GM19438 (cell line): Measurements from ENCODE around the gene POMT1.
"Not testable (repeated sequence)": the region's sequence is repeated elsewhere in the genome, so short reads cannot be mapped to it uniquely, and the experiment has no call there.

ENCODE experiments used
- ATAC-seq: cut with Tn5 transposase; IDR thresholded peaks from one replicate; pipeline ENCODE4 v1.9.1; 2021; ENCODE audit warnings: low read depth; ENCODE audit not compliant: unreplicated experiment

Gene POMT1

GRCh38 chr9:131502781-131503625 is at the start of gene POMT1:
POMT1 (plus strand) TSS chr9:131502918; CDS start chr9:131504219, 1,301 bp downstream.
- peak; percentile 76 for ATAC-seq

GRCh38 chr9:131454028-131454427 is 48.7 kb upstream of the POMT1 start:
- ATAC-seq = no peak

DNA sequence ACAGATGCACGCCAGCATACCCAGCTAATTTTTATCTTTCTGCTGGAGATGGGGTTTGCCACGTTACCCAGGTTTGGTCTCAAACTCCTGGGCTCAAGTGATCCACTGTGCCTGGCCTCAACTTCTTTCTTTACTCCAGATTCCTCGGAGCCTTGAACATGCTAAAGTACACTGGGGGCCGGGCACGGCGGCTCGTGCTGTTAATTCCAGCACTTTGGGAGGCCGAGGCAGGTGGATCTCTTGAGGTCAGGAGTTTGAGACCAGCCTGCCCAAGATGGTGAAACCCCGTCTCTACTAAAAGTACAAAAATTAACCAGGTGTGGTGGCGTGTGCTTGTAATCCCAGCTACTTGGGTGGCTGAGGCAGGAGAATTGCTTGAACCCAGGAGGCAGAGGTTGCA is 47.1 kb upstream of the POMT1 start:
- ATAC-seq = not testable (repeated sequence)

DNA sequence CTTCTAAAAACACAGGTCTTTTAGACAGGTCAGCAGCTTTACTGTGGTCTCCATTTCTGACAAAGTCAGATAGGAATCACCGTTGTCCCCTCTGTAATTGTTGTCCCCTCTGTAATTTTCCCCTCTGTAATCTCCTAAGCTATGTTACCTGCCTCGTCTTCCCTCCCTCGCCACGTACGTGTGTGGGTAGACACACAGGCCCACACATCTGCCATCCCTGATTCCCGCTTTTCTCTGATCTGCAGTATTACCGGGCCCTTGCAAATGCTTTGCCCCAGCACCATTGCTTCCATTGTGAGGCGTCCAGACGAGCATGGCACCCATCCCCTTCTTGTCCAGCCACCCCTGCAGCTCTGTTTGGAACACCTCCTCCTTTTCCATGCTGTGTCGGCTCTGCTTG is 45.0 kb upstream of the POMT1 start:
- ATAC-seq = no peak

DNA sequence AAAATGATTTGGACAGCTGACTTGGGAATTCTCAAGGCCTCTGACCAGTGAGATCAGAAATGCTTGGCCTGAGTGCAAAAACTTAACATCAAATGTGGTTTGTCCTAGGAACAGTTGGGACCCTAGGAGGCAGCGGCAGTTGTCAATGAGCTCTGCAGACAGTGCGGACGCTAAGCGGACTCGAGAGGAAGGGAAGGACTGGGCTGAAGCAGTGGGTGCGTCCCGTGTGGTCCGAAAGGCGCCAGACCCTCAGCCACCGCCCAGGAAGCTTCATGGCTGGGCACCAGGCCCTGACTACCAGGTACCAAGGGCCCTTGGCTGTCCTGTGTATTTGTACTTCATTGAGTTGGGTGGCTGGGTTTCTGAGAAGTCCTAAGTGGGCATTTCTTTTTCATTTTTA is 43.7 kb upstream of the POMT1 start:
- ATAC-seq = no peak

DNA sequence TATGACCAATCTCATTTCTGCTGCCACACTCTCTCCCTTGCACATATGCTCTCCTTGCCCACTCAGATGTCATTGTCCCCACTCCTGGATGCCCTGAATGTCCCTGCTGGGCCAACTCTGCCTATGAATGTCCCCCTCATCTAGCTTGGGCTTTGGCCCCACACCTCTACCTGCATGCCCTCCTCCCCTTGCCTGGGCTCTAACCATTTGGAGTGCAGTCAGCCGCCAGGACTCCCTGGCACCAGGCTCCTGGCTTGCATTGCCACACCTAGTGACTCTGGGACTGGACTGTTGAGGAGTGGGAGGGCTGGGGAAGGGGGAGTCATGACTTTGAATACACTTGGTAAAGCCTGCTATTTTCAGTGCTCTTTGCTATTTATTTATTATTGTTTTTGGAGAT is 41.6 kb upstream of the POMT1 start:
- no peak for ATAC-seq

DNA sequence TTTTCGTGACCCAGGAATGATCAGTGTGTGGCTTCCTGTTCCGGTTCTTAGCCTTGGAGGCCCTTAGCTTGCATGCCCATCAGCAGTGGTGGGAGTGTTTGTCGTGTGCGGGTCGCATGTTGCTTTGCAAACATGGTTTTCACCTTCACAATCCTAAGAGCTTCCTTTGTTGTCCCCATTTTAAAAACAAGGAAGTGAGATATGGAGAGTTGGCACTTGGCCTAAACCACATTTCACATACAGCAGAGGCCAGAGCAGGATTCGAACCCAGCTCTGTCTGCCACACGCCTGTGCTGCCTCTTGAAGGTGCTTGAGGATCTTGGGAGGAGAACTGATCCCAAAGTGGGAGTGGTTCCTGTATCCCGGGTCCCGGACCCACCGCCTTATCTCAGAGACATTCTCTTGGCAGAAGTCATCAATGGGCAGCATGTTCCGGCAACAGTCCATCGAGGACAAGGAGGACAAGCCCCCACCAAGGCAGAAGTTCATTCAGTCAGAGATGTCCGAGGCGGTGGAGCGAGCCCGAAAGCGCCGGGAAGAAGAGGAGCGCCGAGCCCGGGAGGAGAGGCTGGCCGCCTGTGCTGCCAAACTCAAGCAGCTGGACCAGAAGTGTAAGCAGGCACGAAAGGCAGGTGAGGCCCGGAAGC is 38.2 kb upstream of the POMT1 start:
- no peak for ATAC-seq

- no peak for ATAC-seq
Measured at GRCh38 chr9:131465401-131465800, 37.3 kb upstream of the POMT1 start.

GRCh38 chr9:131467214-131467935 is 35.3 kb upstream of the POMT1 start:
- no peak for ATAC-seq

DNA sequence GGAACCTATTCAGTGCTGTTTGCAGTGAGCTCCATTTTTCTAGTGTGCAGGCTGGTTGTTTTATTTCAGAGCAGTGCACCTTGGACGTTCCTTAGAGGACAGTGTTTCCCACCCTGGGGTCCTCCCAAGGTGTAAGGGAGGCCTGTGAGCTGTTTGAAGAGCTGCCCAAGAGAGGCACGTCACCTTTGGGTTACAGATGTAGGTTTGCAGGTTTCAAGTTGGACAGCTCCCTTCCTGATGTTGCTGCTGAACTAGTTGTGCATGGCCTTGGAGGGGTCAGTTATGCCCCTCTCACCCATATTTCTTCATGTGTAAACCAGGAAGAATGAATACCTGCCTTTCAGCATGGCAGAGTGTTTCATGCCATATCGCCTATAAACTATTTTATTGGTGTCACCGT is 34.7 kb upstream of the POMT1 start:
- ATAC-seq = no peak

GRCh38 chr9:131469356-131469755 is 33.4 kb upstream of the POMT1 start:
- ATAC-seq = no peak

DNA sequence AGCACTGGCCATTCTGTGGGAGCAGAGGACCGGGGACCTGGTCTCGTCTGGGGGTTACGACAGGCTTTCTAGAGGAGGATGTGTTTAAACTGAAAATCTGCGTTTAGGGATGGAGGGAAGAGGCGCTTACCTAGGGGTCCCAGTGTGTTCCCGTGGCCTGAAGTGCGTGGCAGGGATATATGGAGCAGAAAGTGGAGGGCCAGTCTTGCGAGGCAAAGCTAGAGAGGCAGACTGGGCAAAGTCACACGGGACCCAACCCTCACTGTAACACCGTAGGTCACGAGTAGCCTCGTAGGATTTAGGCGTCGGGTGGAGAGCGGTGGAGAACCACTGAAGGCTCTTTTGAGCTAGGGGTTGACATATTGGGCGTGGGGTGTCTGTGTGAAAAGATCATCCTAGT is 32.8 kb upstream of the POMT1 start:
- ATAC-seq = no peak

- ATAC-seq = no peak
Measured at GRCh38 chr9:131470581-131470991, 32.1 kb upstream of the POMT1 start.

DNA sequence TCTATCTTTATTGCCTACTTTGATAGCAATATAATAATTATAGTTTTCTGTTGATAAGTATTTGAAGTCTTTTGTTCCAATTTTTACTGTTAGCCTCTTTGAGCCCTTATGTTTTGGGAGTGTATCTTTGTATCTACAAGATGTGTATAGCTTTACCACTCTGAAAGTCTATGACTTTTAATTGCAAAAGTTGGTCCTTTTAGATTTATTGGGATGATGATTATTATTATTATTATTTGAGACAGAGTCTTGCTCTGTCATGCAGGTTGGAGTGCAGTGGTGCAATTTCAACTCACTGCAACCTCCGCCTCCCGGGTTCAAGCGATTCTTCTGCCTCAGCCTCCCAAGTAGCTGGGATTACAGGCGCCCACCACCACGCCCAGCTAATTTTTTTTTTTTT is 30.6 kb upstream of the POMT1 start:
- not testable (repeated sequence) for ATAC-seq

GRCh38 chr9:131473198-131473885 is 29.4 kb upstream of the POMT1 start:
- ATAC-seq = no peak

GRCh38 chr9:131473891-131474290 is 28.8 kb upstream of the POMT1 start:
- ATAC-seq = no peak

DNA sequence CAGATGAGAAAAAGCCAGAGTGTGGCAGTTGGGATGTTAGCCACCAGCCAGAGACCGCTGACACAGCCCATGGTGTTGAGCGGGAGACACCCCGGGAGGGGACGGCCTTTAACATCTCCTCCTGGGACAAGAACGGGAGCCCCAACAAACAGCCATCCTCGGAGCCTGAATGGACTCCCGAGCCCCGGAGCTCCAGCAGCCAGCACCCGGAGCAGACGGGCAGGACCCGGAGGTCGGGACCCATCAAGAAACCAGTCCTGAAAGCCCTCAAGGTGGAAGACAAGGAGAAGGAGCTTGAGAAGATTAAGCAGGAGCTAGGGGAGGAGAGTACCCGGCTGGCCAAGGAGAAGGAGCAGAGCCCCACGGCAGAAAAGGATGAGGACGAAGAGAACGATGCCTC is 28.0 kb upstream of the POMT1 start:
- no peak for ATAC-seq

DNA sequence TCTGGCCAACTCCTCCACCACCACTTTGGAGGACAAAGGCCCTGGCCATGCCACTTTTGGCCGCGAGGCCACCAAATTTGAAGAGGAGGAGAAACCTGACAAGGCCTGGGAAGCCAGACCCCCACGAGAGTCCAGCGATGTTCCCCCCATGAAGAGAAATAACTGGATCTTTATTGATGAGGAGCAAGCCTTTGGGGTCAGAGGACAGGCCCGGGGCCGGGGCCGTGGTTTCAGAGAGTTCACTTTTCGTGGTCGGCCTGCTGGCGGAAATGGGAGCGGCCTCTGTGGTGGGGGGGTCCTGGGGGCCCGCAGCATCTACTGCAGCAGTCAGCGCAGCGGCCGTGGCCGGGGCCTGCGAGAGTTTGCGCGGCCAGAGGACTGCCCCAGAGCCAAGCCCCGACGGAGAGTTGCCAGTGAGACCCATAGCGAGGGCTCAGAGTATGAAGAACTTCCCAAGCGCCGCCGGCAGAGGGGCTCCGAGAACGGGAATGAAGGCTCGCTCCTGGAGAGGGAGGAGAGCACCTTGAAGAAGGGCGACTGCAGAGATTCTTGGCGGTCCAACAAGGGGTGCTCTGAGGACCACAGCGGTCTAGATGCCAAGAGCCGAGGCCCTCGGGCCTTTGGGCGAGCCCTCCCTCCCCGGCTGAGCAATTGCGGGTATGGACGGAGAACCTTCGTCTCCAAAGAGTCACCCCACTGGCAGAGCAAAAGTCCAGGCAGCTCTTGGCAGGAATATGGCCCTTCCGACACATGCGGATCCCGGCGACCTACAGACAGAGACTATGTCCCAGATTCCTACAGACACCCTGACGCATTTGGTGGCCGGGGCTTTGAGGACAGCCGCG is 27.4 kb upstream of the POMT1 start:
- ATAC-seq = no peak

GRCh38 chr9:131475956-131476776 is 26.6 kb upstream of the POMT1 start:
- ATAC-seq = no peak
